ENCODE measurements around the gene MOCS1.

GRCh38 chr6:39899554-39900295, 34.5 kb downstream of the MOCS1 start:
- TF ChIP-seq YY1 (IDR thresholded peaks at IDR 0.05; ENCODE audit: insufficient read depth, insufficient read length), result no peak
- TF ChIP-seq ZNF274 (IDR thresholded peaks at IDR 0.05; ENCODE audit: low read depth, low read length), result no peak
- no peak for TF ChIP-seq SUZ12 (IDR thresholded peaks at IDR 0.05; ENCODE audit: extremely low read depth, insufficient read depth, insufficient read length)
